ENCODE data around the gene CNIH2.

GRCh38 chr11:66279092-66279734 is 1.2 kb downstream of the CNIH2 start:
- TF ChIP-seq L3MBTL2 (conservative IDR thresholded peaks at IDR 0.05) (no peak), BHLHE40 (IDR thresholded peaks at IDR 0.05; ENCODE audit: borderline replicate concordance) (no peak), ZNF384 (IDR thresholded peaks at IDR 0.05) (no peak), FOXM1 (IDR thresholded peaks at IDR 0.05; ENCODE audit: borderline replicate concordance) (no peak), PKNOX1 (IDR thresholded peaks at IDR 0.05) (no peak), NFRKB (IDR thresholded peaks at IDR 0.05) (no peak), SP1 (IDR thresholded peaks at IDR 0.05) (no peak), HDGF (IDR thresholded peaks at IDR 0.05; ENCODE audit: borderline replicate concordance) (no peak), SUZ12 (IDR thresholded peaks at IDR 0.05) (no peak), LEF1 (IDR thresholded peaks at IDR 0.05; ENCODE audit: borderline replicate concordance) (no peak), ELF4 (IDR thresholded peaks at IDR 0.05) (no peak), FOXK2 (IDR thresholded peaks at IDR 0.05) (no peak), CTBP1 (IDR thresholded peaks at IDR 0.05; ENCODE audit: borderline replicate concordance) (no peak), FOXA1 (IDR thresholded peaks at IDR 0.05) (no peak)

All from HEK293T (cell line).